HepG2 (cell line): ENCODE data around the gene NELFCD. TPM values are rescaled to one million over a fixed set of nuclear protein-coding genes. Genes with fewer than 3 reads are reported as not detected.

ENCODE experiments used
- ATF7 ChIP-seq, 2 experiments: fragments of 450-650 bp in 1 of 2; sonication (generic) in 1 of 2; formaldehyde crosslinking in 1 of 2; IDR thresholded peaks; 2 replicates each; pipeline versions ENCODE4 v1.4.0 to v1.6.1; 2016 to 2020; ENCODE audit warnings: antibody characterized with exemption in 1 of 2, mild to moderate bottlenecking in 1 of 2, missing genetic modification reagents in 1 of 2
- CEBPZ ChIP-seq: IDR thresholded peaks from 2 replicates; pipeline ENCODE4 v1.6.1; 2012; ENCODE audit warnings: low read length, improper control_type of control experiment
- MAZ ChIP-seq, 2 experiments: sonication (generic) in 1 of 2; formaldehyde crosslinking in 1 of 2; IDR thresholded peaks; 2 replicates each; pipeline versions ENCODE4 v1.5.0 to v1.6.1; 2012 to 2020; ENCODE audit warnings: low read depth in 2 of 2, mild to moderate bottlenecking in 2 of 2, borderline replicate concordance in 1 of 2, improper control_type of control experiment in 1 of 2, low read length in 1 of 2, missing genetic modification reagents in 1 of 2, moderate library complexity in 1 of 2
- NCOR1 ChIP-seq: fragments of 200-600 bp; sonication (generic); IDR thresholded peaks from 2 replicates; pipeline ENCODE4 v1.7.0; 2017; ENCODE audit warnings: antibody characterized with exemption, low read length, borderline replicate concordance
- RBM39 ChIP-seq: fragments of 200-400 bp; formaldehyde crosslinking; IDR thresholded peaks from one replicate; pipeline ENCODE4 v1.6.1; 2018; ENCODE audit warnings: antibody characterized with exemption, mild to moderate bottlenecking, low read depth, low read length; ENCODE audit not compliant: poor library complexity, severe bottlenecking
- RFX3 ChIP-seq: IDR thresholded peaks from 2 replicates; pipeline ENCODE4 v1.6.1; 2016; ENCODE audit warnings: missing biosample characterization, missing genetic modification reagents
- SRSF9 ChIP-seq: fragments of 200-400 bp; formaldehyde crosslinking; IDR thresholded peaks from 2 replicates; pipeline ENCODE4 v1.6.1; 2018; ENCODE audit warnings: borderline replicate concordance, mild to moderate bottlenecking, low read depth, low read length; ENCODE audit not compliant: insufficient read depth, poor library complexity, severe bottlenecking
- ZBTB4 ChIP-seq: sonication (generic); formaldehyde crosslinking; IDR thresholded peaks from 2 replicates; pipeline ENCODE4 v1.4.0; 2020; ENCODE audit warnings: missing genetic modification reagents, mild to moderate bottlenecking, borderline replicate concordance
- ZNF329 ChIP-seq: sonication (generic); formaldehyde crosslinking; IDR thresholded peaks from 2 replicates; pipeline ENCODE4 v1.9.0; 2021; ENCODE audit warnings: low read depth, mild to moderate bottlenecking, missing genetic modification reagents
- ZNF615 ChIP-seq: sonication (generic); formaldehyde crosslinking; IDR thresholded peaks from 2 replicates; pipeline ENCODE4 v1.5.0; 2020; ENCODE audit warnings: mild to moderate bottlenecking, missing genetic modification reagents, borderline replicate concordance
- ZNF772 ChIP-seq: sonication (generic); formaldehyde crosslinking; IDR thresholded peaks from 2 replicates; pipeline ENCODE4 v1.5.0; 2020; ENCODE audit warnings: mild to moderate bottlenecking, missing genetic modification reagents
- ZNF790 ChIP-seq: sonication (generic); formaldehyde crosslinking; IDR thresholded peaks from 2 replicates; pipeline ENCODE4 v1.8.0; 2022; ENCODE audit warnings: missing genetic modification reagents, mild to moderate bottlenecking, borderline replicate concordance
- polyA plus RNA-seq, 8 experiments: library from polyadenylated mRNA; depleted of rRNA in 3 of 8; stranded (reverse) in 7 of 8; unstranded in 1 of 8; fragments of >200 nt; fragmentation: Illumina TruSeq in 4 of 8; extraction: Trizol in 4 of 8; gene quantifications; 2 replicates each; pipeline versions ENCODE4 v1.2.1 to v1.2.3, GENCODE V29; 2011 to 2016; ENCODE audit warnings: low read depth in 4 of 8, missing spikeins in 1 of 8, mixed read lengths in 1 of 8; ENCODE audit not compliant: insufficient read depth in 1 of 8
- total RNA-seq, 5 experiments: library from RNA; depleted of rRNA; stranded (reverse); fragments of >200 nt; fragmentation: Illumina TruSeq; extraction: Trizol; gene quantifications; 2 replicates each; pipeline ENCODE4 v1.2.3, GENCODE V29; 2016; ENCODE audit warnings: low read depth in 1 of 5
- TF ChIP-seq, protein P1 (sequence below): sonication (generic); formaldehyde crosslinking; IDR thresholded peaks from 2 replicates; pipeline ENCODE4 v1.5.0; 2020; ENCODE audit warnings: missing genetic modification reagents, mild to moderate bottlenecking, borderline replicate concordance
- TF ChIP-seq, protein P2 (sequence below): sonication (generic); formaldehyde crosslinking; IDR thresholded peaks from 2 replicates; pipeline ENCODE4 v1.8.0; 2022; ENCODE audit warnings: low read depth, missing genetic modification reagents
- TF ChIP-seq, protein P3 (sequence below): sonication (generic); formaldehyde crosslinking; conservative IDR thresholded peaks from 2 replicates; pipeline ENCODE4 v1.4.0; 2020; ENCODE audit warnings: missing genetic modification reagents

NELFCD gene
- total and polyA plus RNA-seq, 2 of the 13 experiments (the other 11 are each of a cell fraction or from before 2014, with no cell fraction given): 159 to 203 TPM

- TF ChIP-seq CEBPZ (no peak), ZBTB4 (CRISPR knock-in tag) (no peak), ZNF329 (CRISPR knock-in tag) (peak; percentile 82), ATF7 (IDR thresholded peaks at IDR 0.05) (no peak), ATF7 (CRISPR knock-in tag; IDR thresholded peaks at IDR 0.05) (no peak), RBM39 (no peak), ZNF772 (CRISPR knock-in tag) (peak; percentile 29; the same call in 1 of the 2 replicates), SRSF9 (no peak), NCOR1 (no peak), ZNF790 (CRISPR knock-in tag) (peak; percentile 78; the same call in 1 of the 2 replicates), MAZ (IDR thresholded peaks at IDR 0.05; ENCODE audit: borderline replicate concordance, low read depth, low read length) (peak; percentile 88), MAZ (CRISPR knock-in tag; IDR thresholded peaks at IDR 0.05; ENCODE audit: low read depth) (peak; percentile 80), ZNF615 (CRISPR knock-in tag) (no peak), RFX3 (no peak)
- TF ChIP-seq, protein P1, sequence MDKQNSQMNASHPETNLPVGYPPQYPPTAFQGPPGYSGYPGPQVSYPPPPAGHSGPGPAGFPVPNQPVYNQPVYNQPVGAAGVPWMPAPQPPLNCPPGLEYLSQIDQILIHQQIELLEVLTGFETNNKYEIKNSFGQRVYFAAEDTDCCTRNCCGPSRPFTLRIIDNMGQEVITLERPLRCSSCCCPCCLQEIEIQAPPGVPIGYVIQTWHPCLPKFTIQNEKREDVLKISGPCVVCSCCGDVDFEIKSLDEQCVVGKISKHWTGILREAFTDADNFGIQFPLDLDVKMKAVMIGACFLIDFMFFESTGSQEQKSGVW (CRISPR knock-in tag): no peak
- TF ChIP-seq, protein P2, sequence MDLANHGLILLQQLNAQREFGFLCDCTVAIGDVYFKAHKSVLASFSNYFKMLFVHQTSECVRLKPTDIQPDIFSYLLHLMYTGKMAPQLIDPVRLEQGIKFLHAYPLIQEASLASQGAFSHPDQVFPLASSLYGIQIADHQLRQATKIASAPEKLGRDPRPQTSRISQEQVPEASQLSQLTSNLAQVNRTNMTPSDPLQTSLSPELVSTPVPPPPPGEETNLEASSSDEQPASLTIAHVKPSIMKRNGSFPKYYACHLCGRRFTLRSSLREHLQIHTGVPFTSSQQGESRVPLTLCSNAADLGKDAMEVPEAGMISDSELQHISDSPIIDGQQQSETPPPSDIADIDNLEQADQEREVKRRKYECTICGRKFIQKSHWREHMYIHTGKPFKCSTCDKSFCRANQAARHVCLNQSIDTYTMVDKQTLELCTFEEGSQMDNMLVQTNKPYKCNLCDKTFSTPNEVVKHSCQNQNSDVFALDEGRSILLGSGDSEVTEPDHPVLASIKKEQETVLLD (CRISPR knock-in tag): peak; percentile 49; the same call in 1 of the 2 replicates
- TF ChIP-seq, protein P3, sequence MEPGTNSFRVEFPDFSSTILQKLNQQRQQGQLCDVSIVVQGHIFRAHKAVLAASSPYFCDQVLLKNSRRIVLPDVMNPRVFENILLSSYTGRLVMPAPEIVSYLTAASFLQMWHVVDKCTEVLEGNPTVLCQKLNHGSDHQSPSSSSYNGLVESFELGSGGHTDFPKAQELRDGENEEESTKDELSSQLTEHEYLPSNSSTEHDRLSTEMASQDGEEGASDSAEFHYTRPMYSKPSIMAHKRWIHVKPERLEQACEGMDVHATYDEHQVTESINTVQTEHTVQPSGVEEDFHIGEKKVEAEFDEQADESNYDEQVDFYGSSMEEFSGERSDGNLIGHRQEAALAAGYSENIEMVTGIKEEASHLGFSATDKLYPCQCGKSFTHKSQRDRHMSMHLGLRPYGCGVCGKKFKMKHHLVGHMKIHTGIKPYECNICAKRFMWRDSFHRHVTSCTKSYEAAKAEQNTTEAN (CRISPR knock-in tag): peak; percentile 72
Observed at GRCh38 chr20:58980711-58981627, at the start of gene NELFCD (continued).
